A673 (cell line): ENCODE results near the gene TMEM45B.

ENCODE experiments used
- EZH2 ChIP-seq: fragments of 200-600 bp; sonication (generic); IDR thresholded peaks from 2 replicates; pipeline ENCODE4 v1.6.1; 2017; ENCODE audit warnings: borderline replicate concordance, low read depth, mild to moderate bottlenecking, mixed read lengths, antibody characterized with exemption, low read length; ENCODE audit not compliant: poor library complexity, severe bottlenecking
- TF ChIP-seq, protein P1 (sequence below): fragments of 300-800, 200-600 bp; sonication (generic); conservative IDR thresholded peaks from 2 replicates; pipeline ENCODE4 v1.5.1; 2017; ENCODE audit warnings: low read depth, mild to moderate bottlenecking, antibody characterized with exemption, low read length, moderate library complexity, mixed read lengths

GRCh38 chr11:129871914-129872313 lies 56.3 kb downstream of the TMEM45B start:
- no peak for TF ChIP-seq EZH2
- TF ChIP-seq, protein P1, sequence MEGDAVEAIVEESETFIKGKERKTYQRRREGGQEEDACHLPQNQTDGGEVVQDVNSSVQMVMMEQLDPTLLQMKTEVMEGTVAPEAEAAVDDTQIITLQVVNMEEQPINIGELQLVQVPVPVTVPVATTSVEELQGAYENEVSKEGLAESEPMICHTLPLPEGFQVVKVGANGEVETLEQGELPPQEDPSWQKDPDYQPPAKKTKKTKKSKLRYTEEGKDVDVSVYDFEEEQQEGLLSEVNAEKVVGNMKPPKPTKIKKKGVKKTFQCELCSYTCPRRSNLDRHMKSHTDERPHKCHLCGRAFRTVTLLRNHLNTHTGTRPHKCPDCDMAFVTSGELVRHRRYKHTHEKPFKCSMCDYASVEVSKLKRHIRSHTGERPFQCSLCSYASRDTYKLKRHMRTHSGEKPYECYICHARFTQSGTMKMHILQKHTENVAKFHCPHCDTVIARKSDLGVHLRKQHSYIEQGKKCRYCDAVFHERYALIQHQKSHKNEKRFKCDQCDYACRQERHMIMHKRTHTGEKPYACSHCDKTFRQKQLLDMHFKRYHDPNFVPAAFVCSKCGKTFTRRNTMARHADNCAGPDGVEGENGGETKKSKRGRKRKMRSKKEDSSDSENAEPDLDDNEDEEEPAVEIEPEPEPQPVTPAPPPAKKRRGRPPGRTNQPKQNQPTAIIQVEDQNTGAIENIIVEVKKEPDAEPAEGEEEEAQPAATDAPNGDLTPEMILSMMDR, result no peak
